ENCODE results near the gene CCDC32.

The CCDC32 gene

GRCh38 chr15:40595773-40596172 lies 30.9 kb upstream of the CCDC32 start:
- no peak for TF ChIP-seq CTCF (conservative IDR thresholded peaks at IDR 0.05; ENCODE audit: low read depth, low read length)
- DNase-seq (ENCODE audit: low read depth), result peak; percentile 2
- peak overlapping the region; percentile 82 for H3K4me3 ChIP-seq (ENCODE audit: low read depth, low read length)

DNA sequence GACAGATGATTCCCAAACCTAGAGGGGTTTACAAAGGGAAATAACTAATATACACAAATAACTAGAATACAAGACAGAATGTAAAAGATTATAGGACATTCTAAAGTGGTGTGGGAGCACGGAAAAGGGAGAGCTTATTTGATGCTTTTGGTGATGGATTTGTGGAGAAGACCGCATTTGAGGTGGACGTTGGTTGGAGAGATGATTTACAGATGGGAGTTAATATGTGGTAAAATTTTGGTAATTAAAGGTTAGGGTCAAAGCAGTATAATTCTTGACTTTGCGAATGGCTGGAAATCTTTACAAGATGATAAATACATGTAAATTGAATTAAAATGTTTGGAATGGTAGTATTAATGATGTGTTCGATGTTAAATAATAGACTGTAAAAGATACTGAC lies 30.4 kb upstream of the CCDC32 start:
- DNase-seq (ENCODE audit: low read depth), result no peak
- TF ChIP-seq CTCF (conservative IDR thresholded peaks at IDR 0.05; ENCODE audit: low read depth, low read length), result no peak
- peak overlapping the region; percentile 82 for H3K4me3 ChIP-seq (ENCODE audit: low read depth, low read length)

DNA sequence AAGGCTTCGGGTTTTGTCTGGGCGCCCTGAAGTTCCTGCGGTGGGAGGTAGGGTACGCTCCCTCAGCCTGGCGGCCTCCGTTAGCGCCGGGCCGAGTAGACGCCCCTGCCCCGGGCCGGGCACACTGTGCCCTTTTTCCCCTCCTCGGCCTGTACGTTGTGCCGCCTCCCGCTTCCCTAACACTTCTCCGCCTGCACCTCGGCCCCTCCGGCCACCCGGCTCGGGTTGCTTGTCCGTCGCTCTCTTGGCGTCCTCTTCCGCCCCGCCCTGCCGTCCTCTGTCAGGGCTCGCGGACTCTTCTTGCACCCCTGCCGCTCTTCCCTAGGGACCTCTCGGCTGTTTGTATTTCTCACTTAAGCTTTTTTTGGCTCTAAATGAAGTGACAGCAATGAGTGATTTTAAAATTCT lies 29.6 kb upstream of the CCDC32 start:
- peak; percentile 43 for TF ChIP-seq CTCF (conservative IDR thresholded peaks at IDR 0.05; ENCODE audit: low read depth, low read length)
- DNase-seq (ENCODE audit: low read depth), result peak; percentile 32
- peak overlapping the region; percentile 82 for H3K4me3 ChIP-seq (ENCODE audit: low read depth, low read length)

DNA sequence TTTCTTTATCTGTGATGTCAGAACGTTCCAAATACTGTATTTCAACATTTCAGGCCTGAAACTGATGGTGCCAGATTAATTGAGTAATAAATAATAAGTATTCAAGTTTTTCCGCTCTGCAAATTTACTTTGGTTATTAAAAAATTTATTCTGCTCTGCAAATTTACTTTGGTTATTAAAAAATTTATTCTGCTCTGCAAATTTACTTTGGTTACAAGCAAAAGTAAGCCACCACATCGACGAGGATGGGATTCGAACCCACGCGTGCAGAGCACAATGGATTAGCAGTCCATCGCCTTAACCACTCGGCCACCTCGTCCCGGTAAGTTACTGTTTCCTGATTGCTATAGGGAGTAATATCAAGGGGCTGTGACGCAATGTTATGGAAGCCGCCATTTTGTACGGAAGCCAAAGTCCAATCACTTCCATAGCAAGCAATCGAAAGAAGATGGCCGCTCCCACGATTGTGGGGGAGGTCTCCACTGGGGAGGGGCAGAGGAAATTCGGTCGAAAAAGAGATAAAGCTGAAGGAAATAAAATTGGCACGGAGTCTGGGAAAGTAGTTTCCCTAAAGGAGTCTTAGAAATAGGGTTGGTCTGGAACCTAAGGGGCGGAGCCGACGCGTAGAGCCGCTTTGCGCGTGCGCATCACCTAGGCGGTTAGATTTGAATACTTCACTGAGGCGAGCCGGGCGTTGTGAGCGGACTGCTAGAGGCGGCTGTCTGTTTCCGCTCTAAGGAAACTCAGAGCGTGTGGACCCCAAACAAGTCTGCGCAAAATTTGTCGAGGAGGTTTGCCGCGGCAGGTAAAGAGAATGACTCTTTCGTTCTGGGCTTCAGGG lies 29.0 kb upstream of the CCDC32 start, which contains the start of gene KNL1:
Gene KNL1, plus strand, starts transcription at position 662 of the 841 bp plus-strand sequence. CDS start 8,683 bp downstream, outside the sequence.
- TF ChIP-seq CTCF (conservative IDR thresholded peaks at IDR 0.05; ENCODE audit: low read depth, low read length), result no peak
- peak within 1 kb of the TSS; percentile 82 for H3K4me3 ChIP-seq (ENCODE audit: low read depth, low read length)
- peak; percentile 97 for DNase-seq (ENCODE audit: low read depth)

DNA sequence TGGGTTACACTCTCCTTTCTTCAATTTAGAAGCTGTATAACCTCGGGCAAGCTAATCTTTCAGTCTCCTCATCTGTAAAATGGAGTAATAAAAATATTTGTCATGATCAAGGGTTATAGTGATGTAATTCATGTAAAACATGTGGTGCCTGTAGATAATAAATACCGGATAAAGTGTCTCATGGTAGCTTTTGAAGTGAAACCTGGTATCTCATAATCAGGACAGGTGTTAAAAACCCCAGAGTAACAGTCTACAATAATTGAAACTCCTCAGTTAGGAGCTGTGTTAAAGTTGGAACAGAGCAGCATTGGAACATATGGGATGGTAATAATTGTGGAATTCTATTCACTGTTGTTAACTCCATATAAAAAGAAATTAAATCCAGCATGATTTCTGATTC lies 28.3 kb upstream of the CCDC32 start:
- TF ChIP-seq CTCF (conservative IDR thresholded peaks at IDR 0.05; ENCODE audit: low read depth, low read length), result no peak
- no peak overlapping the region for H3K4me3 ChIP-seq (ENCODE audit: low read depth, low read length)
- no peak for DNase-seq (ENCODE audit: low read depth)

GRCh38 chr15:40591389-40591788 lies 26.5 kb upstream of the CCDC32 start:
- no peak overlapping the region for H3K4me3 ChIP-seq (ENCODE audit: low read depth, low read length)
- no peak for DNase-seq (ENCODE audit: low read depth)
- TF ChIP-seq CTCF (conservative IDR thresholded peaks at IDR 0.05; ENCODE audit: low read depth, low read length), result no peak

GRCh38 chr15:40590667-40591050 lies 25.8 kb upstream of the CCDC32 start:
- no peak overlapping the region for H3K4me3 ChIP-seq (ENCODE audit: low read depth, low read length)
- no peak for TF ChIP-seq CTCF (conservative IDR thresholded peaks at IDR 0.05; ENCODE audit: low read depth, low read length)
- DNase-seq (ENCODE audit: low read depth), result peak; percentile 45
